DMS114 treated with DMSO at 0.1 percent for 48 hours (cell line): ENCODE data around the gene TADA2A.

Source experiments
- DNase-seq: peaks from one replicate; lab custom pipeline; 2025; ENCODE audit not compliant: unreplicated experiment; lab: John Stamatoyannopoulos, UW

Gene TADA2A

DNA sequence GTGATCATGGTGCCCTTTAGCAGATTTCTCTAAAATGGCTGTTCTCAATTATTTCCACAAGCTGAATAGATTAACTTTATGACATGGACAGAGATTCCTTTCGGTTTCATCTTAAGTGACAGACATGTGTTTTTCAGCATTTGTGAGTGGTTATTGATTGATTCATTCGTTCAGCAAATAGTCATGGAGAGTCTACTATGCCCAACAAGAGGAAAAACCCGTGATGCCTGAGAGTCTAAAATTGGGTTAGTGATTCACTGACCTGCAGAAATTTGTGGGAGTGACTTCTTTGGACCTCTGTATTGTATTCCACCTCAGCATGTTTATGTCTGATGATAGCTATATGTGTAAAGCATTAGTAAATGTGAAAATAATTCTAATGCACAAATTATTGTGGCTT, 55.0 kb downstream of the TADA2A start:
- no peak for DNase-seq

DNA sequence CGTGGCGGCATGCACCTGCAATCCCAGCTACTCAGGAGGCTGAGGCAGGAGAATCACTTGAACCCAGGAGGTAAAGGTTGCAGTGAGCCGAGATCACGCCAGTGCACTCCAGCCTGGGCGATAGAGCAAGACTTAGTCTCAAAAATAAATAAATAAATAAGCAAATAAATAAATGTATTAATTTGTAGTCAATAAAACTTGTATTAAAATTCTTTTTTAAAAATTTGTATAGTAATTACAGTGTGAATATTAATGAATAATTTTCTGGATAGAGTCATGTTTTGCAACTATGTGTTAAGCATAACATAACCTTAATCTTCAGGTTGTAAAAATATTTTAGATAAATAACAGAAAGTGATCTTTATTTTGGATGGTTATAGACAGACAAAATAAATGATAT, 55.8 kb downstream of the TADA2A start:
- no peak for DNase-seq

DNA sequence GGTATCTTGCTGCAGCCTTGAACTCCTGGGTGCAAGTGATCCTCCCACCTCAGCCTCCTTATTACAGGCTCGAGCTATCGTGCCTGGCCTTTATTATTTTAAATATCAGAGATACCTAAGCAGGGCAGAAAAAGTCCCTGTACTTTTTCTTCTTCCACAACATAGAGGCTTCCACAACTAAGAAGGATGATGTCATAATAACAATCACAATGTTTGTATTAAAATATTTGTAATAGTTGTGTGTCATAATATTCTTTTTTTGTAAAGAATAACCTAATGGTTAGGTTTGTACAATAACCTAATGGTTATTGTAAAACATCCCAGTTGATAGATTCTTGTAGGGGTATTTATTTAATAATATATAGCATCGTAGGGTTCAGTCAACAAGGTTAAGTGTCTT, 56.4 kb downstream of the TADA2A start:
- no peak for DNase-seq

DNA sequence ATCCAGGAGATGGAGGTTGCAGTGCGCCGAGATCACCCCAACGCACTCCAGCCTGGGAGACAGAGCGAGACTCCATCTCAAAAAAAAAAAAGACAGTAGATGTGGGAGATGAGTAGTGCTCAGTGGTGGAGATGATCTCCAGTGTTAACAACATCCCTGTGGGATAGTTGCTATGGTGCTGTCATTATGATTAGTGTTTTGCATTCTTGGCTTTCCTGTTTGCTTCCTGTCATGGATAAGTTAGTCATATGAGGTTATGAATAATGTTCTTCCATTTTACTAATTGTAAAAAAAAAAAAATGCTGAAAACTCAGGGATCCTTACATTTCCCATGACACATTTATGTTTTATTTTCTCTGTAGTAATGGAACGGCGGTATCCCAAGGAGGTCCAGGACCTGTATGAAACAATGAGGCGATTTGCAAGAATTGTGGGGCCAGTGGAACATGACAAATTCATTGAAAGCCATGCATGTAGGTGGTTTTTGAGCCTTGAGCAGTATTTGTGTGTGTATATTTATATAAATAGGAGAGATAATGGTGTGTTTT, 58.5 kb downstream of the TADA2A start:
- DNase-seq = no peak

DNA sequence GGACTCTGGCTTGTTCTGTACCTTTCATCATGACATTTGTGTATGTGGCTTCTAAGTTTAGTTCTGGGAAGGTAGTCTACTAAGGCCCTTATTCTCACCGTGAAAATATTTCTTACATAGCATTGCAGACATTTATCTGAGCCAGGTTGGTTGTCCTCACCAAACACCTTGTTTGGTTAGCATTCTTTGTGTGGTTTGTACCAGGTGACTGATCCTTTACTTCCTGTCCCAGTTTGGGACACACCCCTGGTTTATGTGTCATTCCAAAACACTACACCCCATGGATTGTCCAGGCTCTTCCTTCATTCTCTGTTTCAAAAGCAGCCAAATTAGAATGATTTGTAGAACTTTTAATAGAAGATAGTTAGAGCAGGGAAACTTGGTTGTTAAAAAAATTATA, 59.8 kb downstream of the TADA2A start:
- DNase-seq = no peak

- DNase-seq = no peak
Measured at GRCh38 chr17:37470181-37470580, 63.5 kb downstream of the TADA2A start.

- DNase-seq = no peak
Measured at GRCh38 chr17:37475731-37476420, 69.2 kb downstream of the TADA2A start.

DNA sequence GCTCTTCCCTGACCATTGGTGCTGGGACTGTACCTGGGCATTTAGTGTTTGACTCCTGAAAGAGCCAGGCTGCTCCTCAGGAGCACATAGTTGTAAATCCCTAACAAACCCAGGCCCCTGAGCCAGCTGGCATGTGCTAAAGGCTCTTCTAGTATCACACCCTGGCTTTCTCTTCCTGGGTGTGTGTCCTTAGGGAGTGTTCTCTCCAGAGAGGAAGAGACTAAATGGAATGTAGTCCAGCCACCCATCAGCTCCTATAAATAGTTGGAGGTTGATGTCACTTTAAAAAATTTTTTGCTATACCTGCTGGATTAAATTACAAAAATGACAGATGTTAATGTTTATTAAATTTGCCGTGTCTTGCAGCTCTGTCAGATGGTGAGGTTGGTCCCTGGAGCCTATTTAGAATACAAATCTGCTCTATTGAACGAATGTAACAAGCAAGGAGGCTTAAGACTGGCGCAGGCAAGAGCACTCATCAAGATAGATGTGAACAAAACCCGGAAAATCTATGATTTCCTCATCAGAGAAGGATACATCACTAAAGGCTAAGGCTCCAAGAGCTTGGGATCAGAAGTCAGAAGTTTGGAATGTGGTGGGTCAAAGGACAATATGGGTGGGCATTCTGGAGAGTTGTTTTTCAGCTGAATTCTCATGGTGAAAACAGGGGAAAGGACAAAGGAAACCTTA, 69.9 kb downstream of the TADA2A start:
- DNase-seq = no peak

DNA sequence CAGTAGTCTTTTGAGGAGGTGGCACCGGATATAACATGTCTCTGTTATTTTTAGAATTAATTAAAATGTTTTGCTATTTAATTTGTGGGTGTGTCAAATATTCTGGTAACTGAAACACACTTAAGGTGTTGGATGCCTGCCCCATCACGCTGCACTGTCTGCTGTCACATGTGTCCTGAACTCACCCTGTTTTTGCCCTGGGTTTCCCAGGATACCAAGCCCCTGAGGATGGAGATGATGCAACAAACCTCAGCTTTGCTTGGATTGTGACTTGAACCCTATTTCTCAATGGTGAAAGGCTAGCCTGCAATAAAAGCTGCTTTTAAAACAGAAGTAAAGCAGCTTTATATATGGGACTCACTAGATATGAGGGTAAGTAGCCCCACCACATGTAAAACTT, 71.5 kb downstream of the TADA2A start:
- no peak for DNase-seq

- no peak for DNase-seq
Measured at GRCh38 chr17:37479025-37479424, 72.3 kb downstream of the TADA2A start.

GRCh38 chr17:37480427-37480826, 73.7 kb downstream of the TADA2A start:
- DNase-seq = no peak

- DNase-seq = no peak
Measured at GRCh38 chr17:37481001-37481665, 74.4 kb downstream of the TADA2A start.

GRCh38 chr17:37483311-37484039, 76.8 kb downstream of the TADA2A start:
- DNase-seq = no peak

DNA sequence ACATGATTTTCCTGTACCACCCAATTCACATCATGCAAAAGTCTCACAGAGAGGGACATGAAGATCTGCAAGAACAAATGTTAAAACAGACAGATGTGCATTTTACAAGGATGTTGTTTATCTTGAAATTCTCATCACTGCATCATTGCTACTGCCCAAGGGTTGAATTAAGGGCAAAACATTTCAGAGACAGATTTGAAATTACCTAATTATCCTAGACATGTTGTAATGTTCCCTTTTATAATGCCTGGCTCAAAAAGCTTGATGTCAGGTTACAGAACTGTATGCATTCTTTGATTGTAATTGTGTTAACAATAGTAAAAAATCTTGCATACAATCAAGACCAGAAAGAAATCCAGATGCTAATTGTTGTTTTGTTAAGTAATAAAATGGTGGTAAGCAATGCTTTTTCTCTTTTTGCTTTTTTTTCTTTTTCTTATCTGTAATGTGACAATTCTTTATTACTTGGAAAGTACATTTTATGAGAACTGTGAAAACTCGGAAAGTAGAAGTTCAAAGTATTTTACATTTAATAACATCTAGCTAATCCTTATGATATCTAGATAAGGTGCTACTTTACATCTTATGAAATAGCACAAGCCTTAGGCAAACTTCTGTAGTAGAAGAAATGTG, 79.4 kb downstream of the TADA2A start:
- DNase-seq = no peak

DNA sequence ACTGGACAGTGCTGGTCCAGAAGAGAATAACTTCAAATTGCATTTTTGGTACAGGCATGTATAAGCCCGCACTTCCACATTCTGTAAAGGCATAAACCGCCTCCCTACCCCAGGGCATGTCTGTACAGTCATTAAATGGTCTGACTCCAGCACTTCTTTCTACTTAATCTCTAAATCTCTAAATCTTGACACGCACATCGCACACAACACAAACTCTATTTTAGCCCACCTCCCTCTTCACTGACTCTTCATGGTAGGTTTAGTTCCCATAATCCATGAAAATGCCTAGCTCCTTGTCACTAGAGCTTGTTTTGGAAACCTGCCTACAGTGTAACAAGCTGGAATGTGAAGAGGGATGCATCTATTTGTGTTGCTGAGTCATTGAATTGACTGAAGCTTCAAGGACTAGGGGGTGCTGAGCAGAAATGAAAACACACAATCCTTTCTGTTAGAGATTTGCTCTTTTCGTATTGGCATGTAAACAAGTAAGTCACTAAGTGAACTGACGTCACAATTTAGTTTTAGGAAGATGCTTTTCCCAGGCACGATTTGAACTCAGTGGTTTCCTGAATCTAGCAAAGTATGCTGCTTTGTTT, 81.4 kb downstream of the TADA2A start:
- DNase-seq = no peak

GRCh38 chr17:37488607-37489196, 82.0 kb downstream of the TADA2A start:
- DNase-seq = no peak

DNA sequence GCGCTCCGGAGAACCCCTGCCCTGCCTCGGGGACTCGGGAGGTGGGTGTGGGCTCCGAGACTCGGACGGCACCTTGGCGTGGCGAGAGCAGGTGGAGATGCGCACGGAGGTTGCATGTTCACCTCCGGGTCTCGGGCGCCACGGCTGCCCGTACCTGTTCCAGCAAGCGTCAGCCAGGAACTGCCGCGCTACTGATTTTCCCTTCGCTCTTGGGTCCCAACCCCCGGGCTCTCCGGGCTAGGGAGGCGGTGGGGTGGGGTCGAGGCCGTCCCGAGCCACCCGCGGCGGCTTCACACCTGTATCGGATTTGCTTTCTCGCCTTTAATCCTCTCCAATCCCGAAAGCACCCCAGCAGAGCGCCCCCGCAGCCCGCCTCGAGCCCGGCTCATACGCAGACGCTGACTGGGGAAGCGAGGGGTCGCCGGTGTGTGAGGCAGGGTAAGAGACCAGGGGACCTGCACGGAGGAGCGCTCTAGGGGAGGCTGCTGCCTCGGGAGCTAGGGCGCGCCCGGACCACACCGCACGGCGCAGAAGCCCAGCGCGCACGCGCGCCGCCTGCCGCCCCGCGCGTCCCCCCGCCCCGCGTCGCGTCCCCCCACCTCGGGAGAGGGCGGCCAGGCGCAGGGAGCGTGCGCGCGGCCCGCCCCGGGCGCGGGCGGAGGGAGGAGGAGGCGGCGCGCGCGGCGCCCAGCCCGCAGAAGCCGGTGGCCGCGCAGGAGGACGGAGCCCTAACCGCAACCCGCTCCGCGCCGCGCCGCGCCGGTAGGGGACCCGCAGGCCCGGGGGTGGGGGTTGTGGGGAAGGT, 82.7 kb downstream of the TADA2A start, which contains the start of gene DUSP14:
Gene DUSP14, plus strand, starts transcription at position 695 of the 805 bp plus-strand sequence. CDS start 22,382 bp downstream, outside the sequence.
- DNase-seq = peak; percentile 27

- DNase-seq = no peak
Measured at GRCh38 chr17:37490022-37490587, 83.4 kb downstream of the TADA2A start.
